IPS-18c (cell line): ENCODE results near the gene ST8SIA3.

Experiments
- H3K4me3 ChIP-seq: 2 replicates; pipeline ENCODE4 v1.7.0; 2013; ENCODE audit warnings: low read depth, mild to moderate bottlenecking, low read length, moderate library complexity; ENCODE audit not compliant: insufficient read depth
- H3K9me3 ChIP-seq: one replicate; pipeline ENCODE4 v1.6.1; 2013; ENCODE audit warnings: mild to moderate bottlenecking, low read length, moderate library complexity; ENCODE audit not compliant: control insufficient read depth, insufficient read depth

ST8SIA3 gene, protein sequence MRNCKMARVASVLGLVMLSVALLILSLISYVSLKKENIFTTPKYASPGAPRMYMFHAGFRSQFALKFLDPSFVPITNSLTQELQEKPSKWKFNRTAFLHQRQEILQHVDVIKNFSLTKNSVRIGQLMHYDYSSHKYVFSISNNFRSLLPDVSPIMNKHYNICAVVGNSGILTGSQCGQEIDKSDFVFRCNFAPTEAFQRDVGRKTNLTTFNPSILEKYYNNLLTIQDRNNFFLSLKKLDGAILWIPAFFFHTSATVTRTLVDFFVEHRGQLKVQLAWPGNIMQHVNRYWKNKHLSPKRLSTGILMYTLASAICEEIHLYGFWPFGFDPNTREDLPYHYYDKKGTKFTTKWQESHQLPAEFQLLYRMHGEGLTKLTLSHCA

DNA sequence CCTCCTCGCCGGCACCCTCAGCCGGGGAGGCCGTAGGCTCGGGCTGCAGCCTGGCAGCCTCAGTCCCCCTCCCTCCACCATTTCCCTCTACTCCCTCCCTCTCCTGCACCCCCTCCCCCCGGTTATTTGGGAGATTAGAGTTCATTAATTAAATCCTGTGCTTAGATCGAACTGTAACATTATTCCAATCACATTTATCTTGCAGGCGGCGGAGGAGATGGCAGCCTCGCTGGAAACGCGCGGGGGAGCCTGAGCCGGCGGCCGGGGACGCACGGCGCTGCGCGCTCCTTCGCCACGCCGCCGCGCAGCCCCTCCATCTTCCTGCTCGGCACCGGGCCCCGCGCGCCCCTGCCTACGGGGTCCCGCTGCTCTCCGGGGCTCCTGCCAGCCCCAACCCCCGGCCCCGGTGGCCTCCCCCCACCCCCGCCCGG, at the start of gene ST8SIA3:
Gene ST8SIA3 (plus strand): TSS at position 287 of the 431 bp plus-strand sequence. CDS start 290 bp downstream, outside the sequence.
- H3K4me3 ChIP-seq = peak within 1 kb of the TSS; percentile 80

DNA sequence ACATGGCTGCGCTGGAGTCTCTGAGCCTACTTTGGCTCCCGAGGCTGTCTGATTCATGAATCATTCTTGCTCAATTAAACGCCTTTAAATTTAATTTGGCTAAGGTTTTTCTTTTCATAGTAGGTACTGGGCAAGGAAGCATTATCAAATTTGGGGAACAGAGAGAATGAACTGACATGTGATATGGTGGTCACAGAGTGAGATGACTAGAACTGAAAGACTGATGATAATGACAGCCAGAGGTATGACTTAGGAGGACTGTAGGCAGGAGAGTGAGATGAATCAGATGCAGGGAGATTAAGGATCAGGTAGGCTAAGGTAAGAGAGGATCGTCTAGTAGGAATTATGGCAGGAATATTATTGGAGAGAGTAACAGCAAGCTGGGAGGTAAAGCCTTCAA, 40.9 kb upstream of the ST8SIA3 start:
- Histone ChIP-seq H3K4me3 (no peak overlapping the region), H3K9me3 (peaks cover 5% of the 10 kb centered on the region)

More for the DNA sequence above, at the start of gene ST8SIA3:
- no peaks in the 10 kb centered on the region for H3K9me3 ChIP-seq

DNA sequence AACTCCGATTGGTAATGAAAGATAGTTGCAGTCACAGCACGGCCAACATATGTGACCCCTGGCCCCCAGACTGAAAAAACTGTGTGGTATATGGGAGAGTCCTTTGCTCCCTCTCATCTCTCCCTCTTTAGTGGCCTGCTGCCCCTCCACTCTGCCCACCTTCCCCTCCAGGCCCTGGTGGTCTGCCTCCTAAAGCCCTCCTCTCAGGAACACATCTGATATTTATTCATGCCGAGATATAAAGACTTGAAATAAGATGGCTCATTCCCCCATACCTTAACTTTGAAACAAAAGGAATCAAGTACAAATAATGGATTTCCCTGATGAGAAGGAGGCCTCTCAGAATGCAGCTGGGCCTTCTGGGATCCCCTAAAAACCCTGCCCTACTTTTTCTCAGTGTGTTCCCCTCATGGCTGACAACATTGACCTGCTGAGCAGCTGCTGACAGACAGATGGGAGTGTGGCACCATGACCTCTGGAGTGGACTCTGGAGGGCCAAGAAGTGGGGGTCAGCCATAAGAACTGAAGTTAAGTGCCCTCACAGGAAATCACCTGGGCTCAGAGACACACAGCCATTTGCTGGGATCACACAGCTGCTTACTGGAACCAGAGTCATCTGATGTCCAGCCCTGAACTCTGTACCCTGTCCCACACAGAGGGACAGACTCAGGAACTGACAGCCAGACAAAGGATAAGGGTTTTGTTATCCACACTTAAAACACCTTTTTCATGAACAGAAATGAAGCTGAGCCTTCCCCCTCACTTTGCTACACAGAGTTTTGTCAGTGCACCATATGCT, 39.8 kb upstream of the ST8SIA3 start:
- H3K9me3 ChIP-seq = peaks cover 5% of the 10 kb centered on the region
- H3K4me3 ChIP-seq = no peak overlapping the region

DNA sequence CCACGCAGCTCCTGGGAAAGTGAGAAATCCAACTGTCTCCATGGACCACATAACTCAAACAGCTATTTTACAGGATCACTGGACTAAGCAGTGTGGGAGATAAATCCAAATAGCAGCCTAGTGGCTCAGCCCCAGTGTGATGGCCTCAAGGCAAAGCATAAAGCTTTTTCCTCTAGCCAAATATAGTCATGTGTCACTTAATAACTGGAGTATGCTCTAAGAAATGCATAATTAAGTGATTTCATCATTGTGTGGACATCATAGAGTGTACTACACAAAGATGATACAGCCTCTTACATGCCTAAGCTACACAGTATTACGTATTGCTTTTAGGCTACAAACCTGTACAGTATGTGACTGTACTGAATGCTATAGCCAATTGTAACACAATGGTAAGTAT, 31.8 kb upstream of the ST8SIA3 start:
- Histone ChIP-seq H3K9me3 (no peaks in the 10 kb centered on the region), H3K4me3 (no peak overlapping the region)

DNA sequence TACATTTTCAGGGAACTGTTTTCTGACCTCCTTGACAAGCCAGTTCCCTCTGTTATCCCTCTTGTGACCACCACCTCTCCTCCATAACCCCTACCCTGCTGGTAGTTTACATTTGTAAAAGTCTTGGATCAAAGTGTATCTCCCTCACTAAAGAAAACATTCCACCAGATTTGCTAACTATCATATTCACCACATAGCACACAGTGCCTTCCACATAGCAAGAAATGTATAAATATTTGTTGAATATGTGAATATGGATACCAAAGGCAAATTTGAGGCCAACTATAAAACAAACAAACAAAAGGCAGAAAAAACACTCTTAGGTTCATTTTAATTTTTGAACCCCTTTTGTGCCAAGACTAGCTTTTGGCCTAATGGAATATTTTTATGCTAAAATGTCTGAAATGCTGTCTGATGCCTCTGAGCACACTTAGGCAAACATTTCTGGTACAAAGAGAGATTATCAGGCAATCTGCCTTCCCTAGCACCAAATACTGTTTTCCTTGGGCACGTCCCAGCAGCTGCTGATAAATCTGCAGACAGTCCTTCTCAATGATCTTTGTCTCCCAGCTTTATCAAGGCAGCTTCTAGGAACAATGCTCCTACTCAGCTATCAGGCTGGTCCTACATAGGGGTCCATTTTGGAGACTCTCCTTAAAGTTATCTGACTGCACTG, 26.7 kb upstream of the ST8SIA3 start:
- Histone ChIP-seq H3K9me3 (no peaks in the 10 kb centered on the region), H3K4me3 (no peak overlapping the region)

DNA sequence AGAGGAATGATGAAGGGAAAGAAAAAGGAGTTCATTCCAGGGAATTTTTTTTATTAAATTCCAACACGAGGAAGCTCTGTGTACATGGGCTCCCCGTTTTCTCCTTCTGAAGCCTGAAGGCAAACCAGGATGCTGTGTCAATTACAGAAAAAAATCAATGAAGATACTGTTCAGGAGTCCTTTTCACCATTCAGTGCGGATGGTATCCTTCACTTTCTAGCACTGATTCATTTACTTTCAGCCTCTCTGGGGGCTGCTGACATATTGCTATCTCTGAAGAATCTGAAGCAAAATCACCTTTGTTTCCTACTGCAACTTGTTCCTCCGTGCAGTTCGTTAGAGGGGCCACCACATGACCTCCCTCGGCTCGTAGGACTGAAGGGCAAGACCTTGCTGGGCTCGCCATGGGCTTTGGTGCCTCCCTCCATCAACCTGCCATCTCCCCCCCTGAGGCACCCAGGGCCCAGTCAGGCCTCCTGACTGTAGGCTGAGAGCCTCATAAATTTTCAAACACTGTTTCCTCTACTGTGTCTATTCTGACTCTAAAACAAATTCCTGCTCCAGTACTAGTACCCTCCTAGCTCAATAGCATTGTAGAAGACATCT, 25.5 kb upstream of the ST8SIA3 start:
- H3K9me3 ChIP-seq = no peaks in the 10 kb centered on the region
- no peak overlapping the region for H3K4me3 ChIP-seq

DNA sequence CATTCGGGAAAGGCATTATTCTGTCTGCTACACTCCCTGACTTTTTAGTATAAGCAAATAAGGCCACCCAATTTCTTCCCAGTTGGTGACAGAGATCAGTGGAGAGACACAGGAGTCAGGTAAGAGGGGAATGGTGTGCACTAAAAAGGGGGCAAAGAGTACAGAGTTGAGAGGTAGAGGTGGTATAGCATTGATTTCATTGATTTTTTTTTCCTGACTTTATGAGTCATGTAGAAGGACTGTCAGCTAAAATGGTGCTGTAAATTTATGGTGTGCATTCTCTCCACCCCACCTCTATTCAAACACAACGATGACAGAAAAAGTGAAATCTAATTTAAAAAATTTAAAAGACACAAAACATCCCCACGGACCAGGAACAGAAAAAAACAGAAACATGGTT, 23.7 kb upstream of the ST8SIA3 start:
- no peaks in the 10 kb centered on the region for H3K9me3 ChIP-seq
- no peak overlapping the region for H3K4me3 ChIP-seq

DNA sequence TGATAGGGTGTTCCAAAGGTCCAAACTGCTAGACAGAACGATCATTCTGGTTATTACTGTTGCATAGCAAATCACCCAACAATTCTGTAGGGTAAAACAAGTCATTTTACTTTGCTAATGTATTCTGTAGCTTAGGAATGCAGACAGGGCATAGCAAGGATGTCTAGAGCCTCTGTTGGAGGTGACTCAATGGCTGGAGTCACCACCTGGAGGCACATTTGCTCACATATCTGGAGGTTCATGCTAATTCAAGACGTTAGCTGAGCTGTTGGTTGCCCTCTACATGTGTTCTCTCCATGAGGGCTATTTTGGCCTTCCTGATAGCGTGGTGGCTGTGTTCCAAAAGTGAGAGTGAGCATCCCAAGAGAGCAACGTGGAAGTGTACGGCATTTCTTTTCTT, 22.5 kb upstream of the ST8SIA3 start:
- H3K9me3 ChIP-seq = no peaks in the 10 kb centered on the region
- no peak overlapping the region for H3K4me3 ChIP-seq

DNA sequence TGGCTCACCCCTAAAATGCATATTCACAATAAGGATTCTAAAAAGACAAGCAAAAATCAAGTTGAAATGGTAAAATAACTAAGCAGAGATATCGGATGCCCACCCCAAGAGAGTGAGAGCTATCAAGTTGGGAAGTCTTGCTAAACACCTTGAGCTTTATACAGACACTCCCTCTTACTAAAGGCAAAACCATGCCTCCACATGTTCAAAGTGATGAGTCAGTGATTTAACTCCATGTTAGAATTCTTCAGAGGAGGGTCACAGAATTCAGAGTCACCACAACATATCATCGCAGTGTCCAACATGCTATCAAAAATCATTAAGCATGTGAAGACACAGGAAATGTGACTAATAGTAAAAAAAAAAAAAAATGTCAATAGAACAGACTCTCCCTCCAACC, 20.6 kb upstream of the ST8SIA3 start:
- H3K4me3 ChIP-seq = no peak overlapping the region
- no peaks in the 10 kb centered on the region for H3K9me3 ChIP-seq

DNA sequence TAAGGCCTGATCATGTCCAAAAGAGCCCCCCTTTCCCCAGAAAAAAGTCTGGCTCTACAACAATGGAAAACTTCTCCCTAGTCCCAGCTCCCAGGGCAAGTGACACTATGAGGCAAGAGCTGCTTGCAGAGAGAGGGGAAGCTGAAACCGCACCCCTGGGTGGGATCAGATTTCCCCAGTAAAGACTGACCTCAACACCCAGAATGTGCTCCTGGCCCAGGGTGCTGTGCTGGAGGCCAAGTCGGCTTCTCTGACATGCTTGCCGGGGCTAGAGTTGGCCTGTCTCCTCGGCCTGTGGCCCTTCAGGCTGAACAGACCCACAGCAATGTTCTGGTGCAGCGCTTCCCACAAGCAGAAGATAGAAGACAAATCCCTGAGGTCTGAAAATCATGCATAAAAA, 18.4 kb upstream of the ST8SIA3 start:
- H3K9me3 ChIP-seq = no peaks in the 10 kb centered on the region
- no peak overlapping the region for H3K4me3 ChIP-seq

DNA sequence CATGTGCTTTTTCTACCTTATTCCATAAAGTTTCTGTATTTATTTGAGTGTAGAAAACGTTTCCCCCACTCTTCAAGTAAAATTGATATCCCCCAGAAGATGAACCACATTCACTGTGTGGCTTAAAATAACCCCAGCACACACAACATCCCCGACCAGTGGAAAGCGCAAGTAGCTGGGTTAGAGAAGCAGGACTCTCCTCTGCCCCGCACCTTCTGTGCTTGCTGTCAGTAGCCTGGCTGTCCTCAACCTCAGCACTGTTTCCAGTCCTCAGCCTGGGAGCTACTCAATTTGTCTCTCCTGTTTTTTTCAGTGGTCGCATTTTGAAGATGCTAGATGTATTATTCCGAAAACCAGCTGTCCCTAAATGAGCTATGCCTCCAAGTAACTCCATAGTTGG, 18.0 kb upstream of the ST8SIA3 start:
- no peaks in the 10 kb centered on the region for H3K9me3 ChIP-seq

DNA sequence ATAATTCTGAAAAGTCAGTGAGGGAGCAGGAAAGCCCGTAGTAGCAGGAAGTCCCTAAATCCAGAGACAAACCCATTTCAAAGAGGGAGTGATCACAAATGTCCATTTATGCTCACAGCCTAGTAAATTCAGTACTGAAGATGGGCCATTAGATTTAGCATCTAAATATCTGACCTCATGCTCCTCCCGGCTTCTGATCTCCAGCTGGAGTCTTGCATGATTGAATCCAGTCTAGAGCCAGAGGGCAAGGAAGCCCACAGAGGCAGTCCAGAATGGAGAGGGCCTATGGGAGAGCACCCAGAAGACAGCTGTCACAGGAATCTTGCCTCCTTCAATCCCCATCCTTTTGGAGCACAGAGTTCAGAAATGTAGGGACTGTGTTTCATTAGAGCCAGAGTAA, 16.0 kb upstream of the ST8SIA3 start:
- Histone ChIP-seq H3K9me3 (no peaks in the 10 kb centered on the region), H3K4me3 (no peak overlapping the region)

More for the DNA sequence above, 18.0 kb upstream of the ST8SIA3 start:
- H3K4me3 ChIP-seq = no peak overlapping the region

DNA sequence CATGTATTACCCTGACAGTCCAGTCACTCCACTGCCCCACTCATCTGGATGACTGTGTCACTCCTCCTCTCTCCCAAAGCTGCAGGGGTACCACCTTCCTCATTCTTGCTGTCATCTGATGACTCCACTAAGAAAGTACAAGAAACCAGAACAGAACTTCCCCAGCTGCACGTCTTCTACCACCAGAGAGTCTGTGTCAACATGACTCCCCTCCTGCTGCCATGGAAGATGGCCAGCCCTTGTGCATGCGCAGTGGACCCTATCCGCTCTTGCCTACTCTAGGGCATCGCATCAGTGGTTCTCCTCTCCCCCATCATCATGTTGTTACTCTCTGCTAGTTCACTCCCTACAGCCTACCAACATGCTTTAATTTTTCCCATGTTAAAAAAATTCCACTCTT, 14.5 kb upstream of the ST8SIA3 start:
- Histone ChIP-seq H3K9me3 (no peaks in the 10 kb centered on the region), H3K4me3 (no peak overlapping the region)

DNA sequence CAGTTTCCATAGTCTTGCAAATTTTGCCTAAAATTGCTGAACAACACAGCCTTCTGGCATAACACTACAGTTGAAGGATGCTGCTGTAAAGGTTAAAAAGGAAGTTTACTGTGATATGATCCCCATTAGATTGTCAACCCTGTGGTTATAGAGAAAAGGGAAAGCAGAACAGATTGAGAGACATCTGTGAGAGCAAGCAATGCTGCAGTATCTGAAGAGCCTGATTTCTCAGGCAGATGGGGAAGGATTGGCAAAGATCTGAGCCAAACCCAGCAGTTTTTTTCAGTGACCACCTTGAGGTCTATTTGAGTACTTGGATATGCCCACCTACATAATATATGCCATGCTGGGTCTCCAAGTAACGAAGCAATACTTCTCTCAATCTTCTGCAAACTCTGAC, 8.5 kb upstream of the ST8SIA3 start:
- no peaks in the 10 kb centered on the region for H3K9me3 ChIP-seq
- no peak overlapping the region for H3K4me3 ChIP-seq

DNA sequence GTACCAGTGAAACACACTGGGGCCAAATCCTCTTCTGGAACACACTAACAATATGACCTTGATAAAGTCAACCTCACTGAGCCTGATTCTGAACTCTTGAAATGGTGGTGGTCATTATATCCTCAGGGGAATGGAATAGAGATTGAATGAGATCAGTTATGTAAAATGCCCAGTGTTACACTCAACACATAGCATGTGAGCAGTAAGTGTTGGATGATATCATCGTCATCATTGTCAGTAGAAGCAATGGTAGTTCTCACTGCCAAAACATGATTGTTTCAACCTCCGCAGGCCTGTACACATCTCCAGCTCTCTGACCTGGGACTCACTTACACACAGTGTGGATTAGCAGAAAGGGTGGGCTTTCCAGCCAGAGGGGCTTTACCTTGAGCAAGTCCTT, 5.5 kb upstream of the ST8SIA3 start:
- H3K4me3 ChIP-seq = no peak overlapping the region
- H3K9me3 ChIP-seq = no peaks in the 10 kb centered on the region

DNA sequence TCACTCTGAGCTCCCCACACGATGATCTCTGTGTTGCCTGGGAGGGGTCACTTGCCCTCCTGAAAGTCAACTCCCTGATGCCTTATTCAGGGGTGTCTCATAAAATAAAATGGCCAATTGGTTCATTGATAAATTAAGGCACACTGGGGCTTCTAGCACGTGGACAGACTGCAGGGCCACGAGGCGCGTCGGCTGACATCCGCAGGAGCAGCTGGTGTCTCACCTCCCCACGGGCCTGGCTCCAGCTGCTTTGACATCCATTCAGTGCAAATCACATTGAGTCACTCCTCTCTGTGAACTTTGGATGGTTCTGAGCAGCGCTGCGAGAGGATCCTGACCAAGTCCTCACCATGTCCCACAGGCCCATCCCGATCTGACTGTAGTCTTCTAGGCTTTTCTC, 4.6 kb upstream of the ST8SIA3 start:
- Histone ChIP-seq H3K4me3 (no peak overlapping the region), H3K9me3 (no peaks in the 10 kb centered on the region)

DNA sequence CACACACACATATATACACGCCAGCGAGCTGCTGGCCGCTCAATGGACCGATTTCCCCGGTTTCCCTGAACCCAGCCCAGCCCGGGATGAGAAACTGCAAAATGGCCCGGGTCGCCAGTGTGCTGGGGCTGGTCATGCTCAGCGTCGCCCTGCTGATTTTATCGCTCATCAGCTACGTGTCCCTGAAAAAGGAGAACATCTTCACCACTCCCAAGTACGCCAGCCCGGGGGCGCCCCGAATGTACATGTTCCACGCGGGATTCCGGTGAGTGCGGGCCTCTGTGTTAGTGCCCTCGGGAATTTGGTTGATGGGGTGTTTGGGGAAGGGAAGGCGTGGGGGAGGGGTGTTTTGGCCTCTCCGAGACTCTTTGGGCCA, 392 bp downstream of the ST8SIA3 start:
- Histone ChIP-seq H3K9me3 (no peaks in the 10 kb centered on the region), H3K4me3 (peak overlapping the region; percentile 80)
